GM23248 (cell line): ENCODE results near the gene HNRNPA1.

ENCODE experiments used
- EZH2 ChIP-seq: fragments of 200-600 bp; sonication (generic); IDR thresholded peaks from 2 replicates; pipeline ENCODE4 v1.6.1; 2018; ENCODE audit warnings: antibody characterized with exemption, mild to moderate bottlenecking; ENCODE audit not compliant: insufficient read depth, poor library complexity, severe bottlenecking
- EZH2phosphoT487 ChIP-seq: fragments of 200-600 bp; sonication (generic); IDR thresholded peaks from 2 replicates; pipeline ENCODE4 v1.6.1; 2018; ENCODE audit warnings: antibody characterized with exemption, moderate library complexity, mild to moderate bottlenecking, low read depth; ENCODE audit not compliant: insufficient read depth

- TF ChIP-seq EZH2 = no peak
- no peak for TF ChIP-seq EZH2phosphoT487
Measured at GRCh38 chr12:54257332-54257731, 23.2 kb upstream of the HNRNPA1 start.
